GM19467 (cell line): ENCODE measurements around the gene GRM7.
"Not testable (repeated sequence)": the region's sequence is repeated elsewhere in the genome, so short reads cannot be mapped to it uniquely, and the experiment has no call there.

Experiments
- ATAC-seq: cut with Tn5 transposase; IDR thresholded peaks from one replicate; pipeline ENCODE4 v1.9.1; 2021; ENCODE audit warnings: mild to moderate bottlenecking, moderate library complexity; ENCODE audit not compliant: unreplicated experiment

The GRM7 gene

GRCh38 chr3:6860954-6861624, at the start of gene GRM7:
GRM7 (plus strand) TSS chr3:6861115.
- no peak for ATAC-seq

DNA sequence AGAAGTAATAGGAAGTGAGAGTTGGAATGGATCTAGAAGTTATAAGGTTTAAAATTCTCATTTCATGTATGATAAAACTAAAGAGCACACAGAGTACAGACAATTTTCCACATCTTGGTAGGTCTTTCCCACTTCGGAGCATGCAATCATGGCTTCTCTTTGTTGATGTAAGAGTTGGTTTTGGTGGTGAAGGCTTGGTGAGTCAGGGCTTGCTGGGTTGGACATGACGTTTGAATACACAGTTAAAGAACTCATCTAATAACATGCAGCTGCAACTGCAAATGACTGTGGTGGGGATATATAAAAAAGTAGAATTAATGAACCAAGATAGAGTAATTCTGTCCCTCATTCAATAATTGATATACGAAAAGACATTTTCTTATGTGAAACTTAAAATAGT, 39.5 kb upstream of the GRM7 start:
- ATAC-seq: no peak

DNA sequence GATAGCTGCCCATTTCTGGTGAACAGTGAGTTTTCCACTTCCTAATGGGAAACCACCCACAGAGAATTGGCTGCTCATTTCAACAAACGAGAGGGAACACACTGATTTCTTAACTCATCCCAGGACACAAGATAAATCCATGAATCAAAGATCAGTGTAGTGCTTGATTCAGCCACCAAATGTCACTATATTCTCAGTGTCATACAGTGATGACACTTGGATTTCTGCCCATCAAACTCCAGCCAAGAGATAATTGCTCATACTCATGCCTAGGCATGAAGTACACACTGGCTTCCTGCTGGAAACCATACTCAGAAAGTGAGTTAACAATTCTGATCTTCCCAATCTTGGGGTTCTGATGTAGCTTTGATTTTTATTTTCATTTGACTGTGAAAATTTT, 35.4 kb upstream of the GRM7 start:
- no peak for ATAC-seq

GRCh38 chr3:6827453-6827852, 33.5 kb upstream of the GRM7 start:
- ATAC-seq: no peak

- no peak for ATAC-seq
These were observed 16.2 kb upstream of the GRM7 start for GRCh38 chr3:6844723-6845122.

GRCh38 chr3:6854184-6854583, 6.7 kb upstream of the GRM7 start:
- ATAC-seq: no peak

DNA sequence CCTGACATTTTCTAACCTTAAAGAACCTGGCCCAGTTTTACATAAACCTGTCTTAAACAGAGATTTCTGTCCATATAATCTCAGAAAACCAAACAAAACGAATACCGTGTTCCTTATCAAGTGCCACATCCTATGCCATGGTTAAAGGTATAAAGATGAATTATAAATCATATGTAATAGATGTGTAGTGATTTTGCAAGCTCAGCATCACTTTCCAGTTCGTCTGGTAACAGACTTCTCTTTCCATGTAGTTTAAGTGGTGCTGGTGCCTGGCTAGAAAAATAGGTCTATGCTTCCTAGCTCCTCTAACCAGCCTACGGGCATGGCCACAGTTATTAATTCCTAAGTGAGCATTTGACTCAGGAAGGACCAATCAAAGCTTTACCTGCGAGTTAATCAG, 3.4 kb upstream of the GRM7 start:
- ATAC-seq: no peak

DNA sequence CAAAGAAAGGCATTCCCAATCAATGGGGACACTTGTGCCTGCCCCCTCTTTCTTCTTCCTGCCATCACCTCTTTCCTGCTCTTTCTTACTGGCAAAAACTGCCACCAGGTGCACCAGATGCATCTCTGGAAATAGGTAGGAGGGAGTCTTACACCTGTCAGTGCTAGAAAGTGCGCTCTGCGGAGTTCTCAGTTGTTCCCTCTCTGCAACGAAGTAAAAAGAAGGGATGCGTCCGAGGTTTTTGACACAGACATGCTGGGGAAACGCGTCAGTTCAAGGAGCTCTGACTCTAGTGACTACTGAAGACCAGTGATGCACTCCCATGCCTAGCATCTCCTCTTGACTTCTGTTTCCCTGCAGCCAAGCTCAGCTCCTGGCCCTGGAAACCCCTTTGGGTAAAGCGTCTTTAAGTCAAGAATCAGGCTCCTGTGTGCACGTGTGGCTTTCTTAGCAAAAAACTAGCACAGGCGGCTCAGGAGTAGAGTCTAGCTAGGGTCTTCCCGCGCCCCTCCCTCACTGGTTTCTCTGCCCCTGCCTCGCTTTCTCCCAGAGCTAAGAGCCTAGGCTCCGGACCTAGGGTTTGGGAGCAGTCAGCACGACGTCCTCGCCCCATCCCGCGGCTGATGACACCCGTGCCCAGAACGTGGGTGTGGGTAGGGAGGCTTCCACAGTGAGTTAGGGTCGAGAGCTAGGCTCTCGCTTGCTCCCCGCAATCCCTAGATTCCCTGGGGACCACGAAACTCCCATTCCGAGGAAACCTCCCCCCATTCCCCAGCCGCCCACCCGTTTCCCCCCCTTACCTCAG, 564 bp upstream of the GRM7 start:
- ATAC-seq: no peak

GRCh38 chr3:6861625-6862000, 698 bp downstream of the GRM7 start:
- no peak for ATAC-seq

DNA sequence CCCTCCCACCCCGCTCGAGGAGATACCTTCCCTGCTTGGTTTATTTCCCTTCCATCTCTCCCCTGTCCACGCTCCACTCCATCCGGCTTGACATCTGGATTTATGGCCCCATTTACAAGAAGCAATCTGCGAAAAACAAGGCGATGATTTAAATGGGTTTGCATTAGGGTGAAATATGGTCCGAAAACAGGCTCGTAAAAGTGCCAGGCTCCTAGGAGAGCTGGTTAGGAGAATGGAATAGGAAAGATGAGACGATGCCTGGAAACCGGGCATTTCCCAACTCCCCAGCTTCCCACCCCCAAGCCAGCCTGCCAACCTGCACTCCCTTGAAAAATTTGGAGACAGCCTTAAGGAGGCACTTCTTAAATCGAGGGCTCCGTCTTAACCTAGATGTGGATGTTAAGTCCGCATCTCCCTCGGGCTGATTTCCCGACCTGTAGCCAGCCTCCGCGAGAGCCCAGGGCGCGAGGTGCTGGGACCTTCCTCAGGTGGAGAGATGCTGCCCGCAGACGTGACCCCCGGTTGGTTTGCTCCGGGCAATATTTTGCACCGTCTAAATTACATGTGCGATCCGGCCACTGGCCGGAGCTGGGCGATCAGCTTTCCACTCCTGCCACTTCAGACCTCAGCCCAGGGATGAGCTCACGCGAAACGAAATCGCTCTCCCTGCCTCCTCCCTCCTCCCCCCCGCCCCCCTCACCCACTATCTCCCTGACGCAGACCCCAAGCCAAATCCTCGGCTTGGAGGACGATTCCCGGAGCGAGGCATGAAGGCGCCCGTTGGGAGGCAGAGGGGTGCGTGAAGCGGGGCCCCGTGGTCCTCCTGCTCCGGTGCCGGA, 1.3 kb downstream of the GRM7 start:
- no peak for ATAC-seq

- no peak for ATAC-seq
These were observed 1.9 kb downstream of the GRM7 start for GRCh38 chr3:6862880-6863195.

GRCh38 chr3:6867269-6867668, 6.4 kb downstream of the GRM7 start:
- ATAC-seq: no peak

DNA sequence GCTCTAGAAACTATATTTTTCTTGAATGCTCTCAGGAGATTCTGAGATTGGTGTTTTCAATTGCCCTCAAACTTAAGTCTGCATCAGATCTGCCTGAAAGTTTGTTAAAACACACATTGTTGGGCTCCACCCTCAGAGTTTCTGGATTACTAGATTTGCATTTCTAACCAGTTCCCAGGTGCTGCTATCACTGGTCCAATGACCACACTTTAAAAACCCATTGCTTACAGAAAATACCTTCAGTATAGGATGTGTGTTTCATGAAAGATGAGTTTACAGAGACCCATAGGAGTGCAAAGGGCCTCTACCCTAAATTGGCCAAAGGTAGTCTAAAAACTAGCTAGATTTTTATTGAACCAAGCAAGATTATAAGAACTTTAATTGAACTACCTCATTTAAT, 17.8 kb downstream of the GRM7 start:
- ATAC-seq: no peak

GRCh38 chr3:6912240-6912639, 51.3 kb downstream of the GRM7 start:
- no peak for ATAC-seq

DNA sequence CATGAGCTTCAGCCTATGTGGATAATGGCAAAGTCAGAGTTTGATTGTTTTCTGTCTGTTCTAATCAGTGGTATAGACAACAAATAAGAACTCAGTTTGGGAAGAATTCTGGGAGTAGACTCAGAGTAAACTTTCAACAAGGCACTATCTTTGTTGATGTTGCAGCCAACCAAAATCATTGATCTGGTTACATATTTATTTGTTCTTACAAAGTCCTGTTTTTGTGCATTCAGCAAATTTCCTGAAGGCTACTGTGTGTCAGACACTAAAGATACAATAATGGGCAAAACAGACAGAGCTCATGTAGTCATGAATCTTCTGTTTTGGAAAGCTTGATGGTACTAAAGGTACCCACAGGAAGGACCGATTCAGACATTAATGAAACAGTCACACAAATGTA, 55.0 kb downstream of the GRM7 start:
- no peak for ATAC-seq

- ATAC-seq: no peak
These were observed 60.2 kb downstream of the GRM7 start for GRCh38 chr3:6921066-6921465.

DNA sequence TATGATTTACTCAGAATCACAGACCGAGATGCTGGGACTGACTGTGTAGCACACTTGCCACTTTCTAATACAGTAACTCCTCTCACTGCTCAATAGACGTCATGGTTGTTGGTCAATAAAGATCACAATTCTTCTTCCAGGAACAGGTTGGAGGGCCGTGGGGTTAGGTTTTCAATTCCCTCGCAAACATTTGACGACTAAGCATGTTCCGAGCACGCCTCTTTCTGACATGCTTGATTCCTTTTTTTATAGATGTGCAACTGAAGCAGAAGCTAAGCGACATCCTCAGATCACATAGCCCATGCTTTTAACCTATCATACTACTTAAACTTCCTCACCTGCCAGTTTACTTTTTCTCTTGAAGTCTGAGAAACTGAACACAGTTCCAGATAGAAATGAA, 61.0 kb downstream of the GRM7 start:
- no peak for ATAC-seq

- ATAC-seq: no peak
These were observed 67.1 kb downstream of the GRM7 start for GRCh38 chr3:6928064-6928463.

GRCh38 chr3:6929918-6930317, 69.0 kb downstream of the GRM7 start:
- no peak for ATAC-seq

- not testable (repeated sequence) for ATAC-seq
These were observed 74.5 kb downstream of the GRM7 start for GRCh38 chr3:6935418-6935817.

- ATAC-seq: no peak
These were observed 75.1 kb downstream of the GRM7 start for GRCh38 chr3:6935970-6936369.

DNA sequence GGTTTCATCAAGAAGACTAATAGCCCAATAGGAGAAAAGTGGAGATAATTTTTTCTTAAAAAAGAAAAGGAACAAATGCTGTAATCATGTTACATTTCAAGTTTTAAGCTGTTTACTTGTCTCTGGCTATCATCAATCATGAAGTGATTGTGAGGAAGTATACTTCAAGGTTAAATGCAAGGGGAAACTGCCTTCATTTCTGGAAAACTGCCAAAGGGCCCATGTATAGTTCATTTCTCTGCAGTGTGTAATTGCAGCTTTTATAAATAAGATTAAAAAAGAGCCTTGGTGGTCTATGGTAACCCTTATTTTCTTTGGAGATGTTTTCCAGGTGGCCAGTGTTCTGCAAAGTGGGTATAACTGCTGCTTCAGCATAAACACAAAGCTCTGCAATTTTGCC, 101.9 kb downstream of the GRM7 start:
- no peak for ATAC-seq
